Stimulated activated CD8-positive, alpha-beta memory T cell treated with anti-CD3 and anti-CD28 coated beads, Interleukin-15, amount 100 ng/mL, for 48 hours (primary cell): Measurements from ENCODE around the gene CILP2.

Experiments used
- DNase-seq, 2 donors: peaks; one replicate each; pipeline ENCODE4 v3.0.0-alpha.2; 2020; ENCODE audit warnings: low read depth in 2 of 2

CILP2 gene

DNA sequence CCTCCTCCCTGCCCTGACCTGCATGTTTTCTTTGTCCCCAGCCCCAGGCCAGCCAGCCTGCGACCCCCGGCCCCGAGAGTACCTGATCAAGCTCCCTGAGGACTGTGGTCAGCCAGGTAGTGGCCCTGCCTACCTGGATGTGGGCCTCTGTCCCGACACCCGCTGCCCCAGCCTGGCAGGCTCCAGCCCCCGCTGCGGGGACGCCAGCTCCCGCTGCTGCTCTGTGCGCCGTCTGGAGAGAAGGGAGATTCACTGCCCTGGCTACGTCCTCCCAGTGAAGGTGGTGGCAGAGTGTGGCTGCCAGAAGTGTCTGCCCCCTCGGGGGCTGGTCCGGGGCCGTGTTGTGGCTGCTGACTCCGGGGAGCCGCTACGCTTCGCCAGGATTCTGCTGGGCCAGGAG lies 5.6 kb downstream of the CILP2 start:
- no peak for DNase-seq

GRCh38 chr19:19544257-19544953 lies 6.3 kb downstream of the CILP2 start:
- DNase-seq = no peak

- no peak for DNase-seq
Observed at GRCh38 chr19:19544954-19545591, 7.0 kb downstream of the CILP2 start.

GRCh38 chr19:19545707-19546106 lies 7.6 kb downstream of the CILP2 start:
- no peak for DNase-seq

GRCh38 chr19:19546751-19547162 lies 8.7 kb downstream of the CILP2 start:
- DNase-seq = no peak

- DNase-seq = no peak
Observed at GRCh38 chr19:19547674-19548336, 9.7 kb downstream of the CILP2 start.

DNA sequence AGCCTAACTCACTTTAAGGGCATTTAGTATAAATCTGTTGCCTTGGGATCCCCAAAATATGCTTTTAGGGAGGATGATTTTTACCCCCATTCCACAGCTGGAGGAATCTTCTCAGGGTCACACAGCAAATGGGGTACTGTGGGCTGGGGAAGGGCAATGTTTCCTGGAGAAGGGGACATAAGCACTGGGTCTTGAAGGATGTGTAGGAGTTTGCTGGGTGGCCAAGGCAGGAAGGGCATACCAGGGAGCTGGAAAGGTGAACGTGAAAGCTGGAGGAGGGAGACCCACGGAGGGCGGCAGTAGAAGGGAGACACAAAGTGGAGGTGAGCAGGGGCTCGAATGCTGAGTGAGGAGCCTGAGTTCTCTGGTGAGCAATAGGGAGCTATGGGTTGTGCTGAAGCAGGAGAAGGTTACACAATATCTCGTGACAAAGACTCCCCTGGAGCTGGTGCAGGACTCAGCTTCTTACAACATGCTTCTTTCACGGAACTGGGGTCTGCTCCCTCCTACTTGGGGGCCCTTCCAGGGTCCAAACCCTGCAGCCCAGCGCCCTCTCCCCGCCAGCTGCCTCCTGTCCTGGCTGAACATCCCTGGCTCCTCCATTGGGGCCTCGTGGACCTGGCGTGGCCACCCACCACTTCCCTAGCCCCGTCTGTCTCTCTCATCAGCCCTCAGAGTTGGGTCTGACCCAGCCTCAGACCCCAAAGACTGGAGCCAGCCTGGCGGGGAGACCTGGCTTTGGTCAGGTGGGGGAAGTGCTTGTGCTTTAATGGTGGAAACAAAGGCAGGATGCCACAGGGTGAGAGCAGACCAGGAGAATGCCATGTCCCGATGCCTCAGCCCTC lies 11.1 kb downstream of the CILP2 start:
- no peak for DNase-seq

DNA sequence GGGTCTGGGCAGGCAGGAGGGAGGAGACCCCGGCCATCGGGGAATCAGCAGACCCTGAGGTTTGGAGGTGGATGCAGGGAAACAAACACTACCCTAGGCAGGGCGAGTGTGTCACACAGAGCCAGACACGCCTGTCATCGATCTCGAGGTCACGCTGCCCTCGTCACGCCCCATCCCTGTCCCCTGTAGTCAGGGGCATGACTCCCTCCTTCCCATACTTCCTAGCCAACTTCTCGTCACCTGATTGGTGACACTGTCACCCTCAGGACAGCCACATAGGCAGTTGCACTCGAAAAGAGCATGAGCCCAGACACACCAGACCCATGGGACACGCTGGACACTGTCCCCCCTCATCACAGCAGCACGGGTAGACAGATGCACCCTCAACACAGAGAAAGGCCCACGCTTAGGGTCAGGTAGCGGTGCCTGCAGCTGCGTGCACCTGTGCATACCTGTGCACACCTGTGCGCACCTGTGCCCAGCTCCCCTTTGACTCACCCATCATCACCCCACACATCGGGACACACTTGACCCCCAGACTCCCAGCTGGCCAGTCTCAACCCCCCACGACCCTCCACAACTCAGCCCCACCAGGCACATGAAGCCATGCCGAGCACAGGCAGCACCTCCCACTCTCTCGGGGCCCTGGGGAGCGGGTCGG lies 11.9 kb downstream of the CILP2 start:
- DNase-seq = no peak

- no peak for DNase-seq
Observed at GRCh38 chr19:19550485-19550929, 12.4 kb downstream of the CILP2 start.

DNA sequence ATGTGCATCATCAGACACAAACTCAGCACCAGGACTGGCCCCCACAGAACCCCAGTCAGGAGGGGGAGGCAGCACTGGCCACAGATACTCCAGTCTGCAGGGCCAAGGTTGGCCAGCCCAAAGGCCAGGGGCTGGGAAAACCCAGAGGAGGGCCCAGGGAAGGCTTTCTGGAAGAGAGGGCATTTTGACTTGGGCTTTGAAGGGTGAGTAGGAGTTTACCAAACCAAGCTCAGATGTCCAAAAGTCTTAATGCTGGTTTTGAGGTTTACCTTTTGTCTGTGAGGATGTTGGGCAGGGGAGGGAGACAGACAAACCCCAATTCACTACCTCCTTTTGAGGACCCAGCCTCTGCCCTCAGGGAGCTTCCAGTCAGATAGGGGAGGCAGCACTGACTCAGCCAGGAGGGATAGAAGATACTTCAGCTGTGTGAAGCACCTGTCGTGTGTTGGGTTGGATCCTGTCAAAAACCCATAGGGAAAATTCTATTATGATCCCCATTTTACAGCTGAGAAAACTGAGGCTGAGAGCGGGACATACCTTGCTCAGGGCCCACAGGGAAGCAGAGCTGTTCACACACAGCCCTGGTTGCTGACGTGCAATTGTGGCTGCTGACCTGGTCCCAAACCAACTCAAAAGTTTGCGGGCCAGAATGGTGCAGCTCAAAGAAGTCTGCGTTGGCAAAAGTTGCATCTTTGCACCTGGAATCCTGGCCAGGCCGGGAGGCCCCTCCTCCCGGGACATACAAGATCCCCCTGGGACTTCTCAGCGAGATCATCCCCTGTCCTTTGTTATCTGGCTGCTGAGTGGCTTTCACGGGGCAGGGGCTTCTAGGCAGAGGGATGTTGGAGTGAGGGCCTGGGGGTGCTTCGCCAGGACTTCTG lies 13.1 kb downstream of the CILP2 start:
- no peak for DNase-seq

DNA sequence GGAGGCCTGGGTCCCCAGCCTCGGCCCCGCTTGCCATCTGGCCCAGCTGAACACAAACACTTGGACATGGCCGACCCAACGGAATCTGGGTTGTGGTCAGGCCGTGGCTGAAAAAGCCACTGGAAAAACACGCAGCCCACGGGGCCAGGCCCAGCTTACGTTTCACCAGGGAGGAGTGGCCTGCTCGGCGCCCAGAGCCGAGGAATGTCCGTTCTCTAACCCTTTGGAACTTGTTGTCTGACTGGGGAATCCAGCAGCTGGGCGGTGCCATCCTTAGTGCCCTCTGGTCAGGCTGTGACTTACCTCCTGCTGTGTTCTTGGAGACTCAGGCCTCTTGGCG lies 13.8 kb downstream of the CILP2 start:
- no peak for DNase-seq

DNA sequence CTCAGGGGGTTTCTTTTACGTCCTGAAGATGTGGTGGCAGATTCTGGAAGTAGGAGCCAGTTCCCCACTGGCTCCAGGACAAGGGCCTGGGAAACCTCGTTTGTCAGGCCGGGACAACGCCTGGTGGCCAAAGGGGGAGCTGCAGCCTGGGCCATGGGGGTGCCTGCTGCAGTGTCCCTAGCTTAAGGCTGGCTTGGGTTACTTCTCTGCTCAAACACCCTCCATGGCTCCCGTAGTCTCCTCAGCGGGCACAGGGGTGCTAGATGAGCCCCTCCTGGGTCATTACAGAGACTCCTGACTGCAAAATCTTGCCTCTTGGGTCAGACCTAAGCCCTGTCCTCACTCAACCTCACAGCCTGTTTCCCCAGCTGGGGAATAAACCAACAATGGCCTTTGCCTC lies 14.7 kb downstream of the CILP2 start:
- DNase-seq = no peak

- DNase-seq = no peak
Observed at GRCh38 chr19:19553670-19554069, 15.6 kb downstream of the CILP2 start.

DNA sequence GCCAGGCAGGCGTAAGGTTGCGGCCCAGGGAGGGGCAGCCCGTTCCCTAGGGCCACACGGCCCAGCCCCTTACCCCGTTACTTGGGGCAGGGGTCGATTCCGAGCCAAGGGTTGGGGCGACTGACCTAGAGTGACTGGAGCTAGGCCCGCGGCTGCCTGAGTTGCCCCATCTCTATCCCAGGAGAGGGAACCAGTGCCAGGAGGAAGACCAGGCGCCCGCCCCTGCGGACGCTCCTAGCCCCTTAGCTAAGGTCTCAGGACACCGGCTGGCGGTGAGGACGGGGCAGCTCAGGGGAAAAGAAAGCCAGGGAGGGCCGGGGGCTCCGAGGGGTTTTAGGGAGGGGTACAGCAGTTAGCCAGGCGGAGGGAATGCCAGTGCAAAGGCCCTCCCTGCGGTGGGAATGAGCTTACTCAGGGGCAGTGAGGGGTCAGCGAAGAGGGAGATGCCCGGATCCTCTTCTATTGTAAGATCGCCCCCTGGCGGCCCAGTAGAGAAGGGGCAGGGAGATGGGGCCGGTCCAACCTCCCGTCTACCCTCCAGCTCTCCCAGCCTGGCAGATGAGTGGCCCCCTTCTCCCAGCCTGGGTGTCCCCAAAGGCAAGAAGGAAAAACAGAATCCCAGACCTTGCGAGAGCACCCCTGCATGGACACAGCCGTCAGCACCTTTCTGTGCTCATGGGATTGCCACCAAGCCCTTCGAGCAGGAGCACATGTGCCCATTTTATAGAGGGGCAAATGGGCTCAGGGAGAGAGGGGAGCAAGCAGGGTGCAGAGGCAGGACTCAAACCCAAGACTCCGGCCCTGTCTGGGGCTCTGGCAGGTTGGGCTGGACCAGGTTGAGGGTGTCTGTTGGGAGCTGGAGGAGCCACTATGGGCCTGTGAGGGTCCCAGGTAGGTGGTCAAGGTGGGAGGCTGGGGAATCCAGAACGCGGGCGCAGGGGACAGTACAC lies 16.3 kb downstream of the CILP2 start:
- peak in 1 of 2 donors; percentile 27 for DNase-seq

- no peak for DNase-seq
Observed at GRCh38 chr19:19558055-19558454, 20.0 kb downstream of the CILP2 start.

GRCh38 chr19:19558636-19559035 lies 20.6 kb downstream of the CILP2 start:
- DNase-seq = no peak

- DNase-seq = no peak
Observed at GRCh38 chr19:19559931-19560330, 21.9 kb downstream of the CILP2 start.

- DNase-seq = no peak
Observed at GRCh38 chr19:19561946-19562664, 24.0 kb downstream of the CILP2 start.
